Kidney (tissue), 14 donors: ENCODE data around the gene KMT2C. TPM values are rescaled to one million over a fixed set of nuclear protein-coding genes. Genes with fewer than 3 reads are reported as not detected.
"Not testable (repeated sequence)": the region's sequence is repeated elsewhere in the genome, so short reads cannot be mapped to it uniquely, and the experiment has no call there.

ENCODE experiments used
- DNase-seq, 5 donors: peaks; one replicate each; pipeline ENCODE4 v3.0.0-alpha.2; 2013 to 2020
- FAIRE-seq: peaks from 2 replicates; lab custom pipeline; 2012; peaks lifted over from hg19 to GRCh38; lab: Jason Lieb, UNC
- H3K27ac ChIP-seq, 2 donors: one replicate each; pipeline ENCODE4 v1.7.0; 2013; ENCODE audit warnings: low read depth in 2 of 2, low read length in 2 of 2, inconsistent platforms in 1 of 2
- H3K27me3 ChIP-seq: one replicate; pipeline ENCODE4 v1.7.1; 2013; ENCODE audit warnings: low read length, inconsistent platforms; ENCODE audit not compliant: control insufficient read depth, insufficient read depth
- H3K36me3 ChIP-seq, 3 donors: one replicate each; pipeline versions ENCODE4 v1.7.0 to v1.7.1; 2013; ENCODE audit warnings: low read length in 3 of 3, control low read depth in 1 of 3, inconsistent platforms in 1 of 3; ENCODE audit not compliant: insufficient read depth in 3 of 3, control insufficient read depth in 2 of 3
- H3K4me1 ChIP-seq, 3 donors: one replicate each; pipeline versions ENCODE4 v1.7.0 to v1.7.1; 2013; ENCODE audit warnings: low read length in 3 of 3, inconsistent platforms in 1 of 3, low read depth in 1 of 3; ENCODE audit not compliant: control insufficient read depth in 2 of 3, insufficient read depth in 2 of 3
- H3K4me3 ChIP-seq, 3 donors: one replicate each; pipeline versions ENCODE4 v1.7.0 to v1.8.1; 2013; ENCODE audit warnings: low read length in 3 of 3, control low read depth in 1 of 3, inconsistent platforms in 1 of 3
- H3K9ac ChIP-seq, 3 donors: one replicate each; pipeline versions ENCODE4 v1.7.0 to v1.7.1; 2013; ENCODE audit warnings: low read length in 3 of 3, control low read depth in 1 of 3, inconsistent platforms in 1 of 3
- H3K9me3 ChIP-seq, 3 donors: one replicate each; pipeline versions ENCODE4 v1.7.0 to v1.7.1; 2013; ENCODE audit warnings: low read length in 3 of 3, control low read depth in 1 of 3, inconsistent platforms in 1 of 3; ENCODE audit not compliant: control insufficient read depth in 2 of 3, insufficient read depth in 1 of 3
- CTCF ChIP-seq: IDR thresholded peaks from 3 replicates; pipeline ENCODE4 v1.5.1; 2012; ENCODE audit warnings: mild to moderate bottlenecking, moderate library complexity, borderline replicate concordance; ENCODE audit not compliant: insufficient read depth; ENCODE audit errors: extremely low read depth
- intact Hi-C: fragments of 100-400 bp; cut with DNase I; formaldehyde crosslinking; loops from one replicate; pipeline ENCODE4 v1.11.1; 2022
- polyA plus RNA-seq: library from polyadenylated mRNA; stranded (reverse); fragments of 350-450 nt; fragmentation: Illumina TruSeq; extraction: RNeasy Lipid Tissue Mini Kit (QIAGEN cat#74804); gene quantifications from one replicate; pipeline ENCODE4 v1.2.3, GENCODE V29; 2014; ENCODE audit warnings: low read depth, low replicate concordance; ENCODE audit not compliant: insufficient read depth
- total RNA-seq: library from RNA; stranded (reverse); fragmentation: NEBNext Ultra II Directional; extraction: Animal tissue kit (Norgen Biotek cat#: 25700); gene quantifications from one replicate; pipeline ENCODE4 v1.2.1, GENCODE V29; 2021
- donor health status: control.
- donor health status: control.
- donor health status: control.
- donor health status: control.
- donor health status: control.
- donor health status: DM: yes; HTN: yes; CAD: no.
- donor health status: Normal renal cell carcinoma (clear cell type).

Gene KMT2C
- total and polyA plus RNA-seq, 2 donors from 2014 or later, result 4.8 to 102 TPM

DNA sequence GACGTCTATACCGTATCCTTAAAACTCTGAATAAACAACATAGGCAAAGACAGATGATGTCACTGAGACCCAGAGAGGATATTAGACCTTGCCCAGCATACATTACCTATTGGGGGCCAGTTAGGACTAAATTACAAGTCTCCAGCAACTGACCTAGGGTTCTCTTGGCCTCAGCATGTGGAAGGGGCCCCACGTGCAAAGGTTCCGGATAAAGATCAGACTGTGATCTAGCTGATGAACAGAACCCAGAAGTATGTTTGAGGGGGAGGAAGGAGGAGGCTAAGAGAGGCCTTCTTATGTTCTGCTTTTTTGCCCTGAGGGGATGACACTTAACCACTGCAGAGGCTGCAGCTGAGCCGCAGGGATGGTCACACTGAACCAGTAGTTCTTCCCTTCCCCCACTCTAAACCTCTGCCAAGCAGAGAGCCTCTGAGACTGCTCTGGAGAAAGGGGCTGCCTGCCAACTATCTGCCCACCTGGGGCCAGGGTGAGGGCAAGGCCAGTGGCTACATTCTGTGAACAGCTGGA lies 24.0 kb upstream of the KMT2C start:
- FAIRE-seq, result no peak
- H3K9me3 ChIP-seq, result no peaks in the 10 kb centered on the region
- no peak for TF ChIP-seq CTCF
- H3K4me3 ChIP-seq, result no peak overlapping the region
- DNase-seq, result peak in 4 of 5 donors; percentile 44 to 61 (median 56)
- H3K27me3 ChIP-seq, result no peaks in the 10 kb centered on the region
- H3K27ac ChIP-seq, result no peak overlapping the region
- no peaks in the 10 kb centered on the region for H3K4me1 ChIP-seq
- no peaks in the 10 kb centered on the region for H3K36me3 ChIP-seq
- intact Hi-C loops, result no loop called here
- no peak overlapping the region for H3K9ac ChIP-seq

DNA sequence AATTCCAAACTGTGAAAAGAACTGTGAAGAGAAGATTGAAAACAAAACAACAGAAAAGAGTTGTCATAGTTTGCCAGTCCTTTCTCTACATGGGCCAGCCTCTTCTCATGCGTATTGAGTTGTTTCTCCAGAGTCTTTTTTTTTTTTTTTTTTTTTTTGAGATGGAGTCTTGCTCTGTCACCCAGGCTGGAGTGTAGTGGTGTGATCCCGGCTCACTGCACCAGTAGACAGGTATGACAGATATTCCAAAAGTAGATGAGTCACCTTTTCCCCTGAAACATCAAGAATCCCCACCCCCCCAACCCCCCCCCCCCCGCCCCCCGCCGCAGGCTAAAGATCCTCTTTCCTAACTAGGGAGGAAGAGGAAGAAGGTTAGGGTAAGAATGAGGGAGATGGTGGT lies 15.6 kb upstream of the KMT2C start:
- no peak for TF ChIP-seq CTCF
- H3K27me3 ChIP-seq, result no peaks in the 10 kb centered on the region
- DNase-seq (no peak), FAIRE-seq (no peak)
- intact Hi-C loops, result no loop called here
- no peak overlapping the region for H3K9ac ChIP-seq
- H3K27ac ChIP-seq, result no peak overlapping the region
- H3K9me3 ChIP-seq, result no peaks in the 10 kb centered on the region
- H3K4me1 ChIP-seq, result no peaks in the 10 kb centered on the region
- H3K36me3 ChIP-seq, result no peaks in the 10 kb centered on the region
- H3K4me3 ChIP-seq, result no peak overlapping the region

DNA sequence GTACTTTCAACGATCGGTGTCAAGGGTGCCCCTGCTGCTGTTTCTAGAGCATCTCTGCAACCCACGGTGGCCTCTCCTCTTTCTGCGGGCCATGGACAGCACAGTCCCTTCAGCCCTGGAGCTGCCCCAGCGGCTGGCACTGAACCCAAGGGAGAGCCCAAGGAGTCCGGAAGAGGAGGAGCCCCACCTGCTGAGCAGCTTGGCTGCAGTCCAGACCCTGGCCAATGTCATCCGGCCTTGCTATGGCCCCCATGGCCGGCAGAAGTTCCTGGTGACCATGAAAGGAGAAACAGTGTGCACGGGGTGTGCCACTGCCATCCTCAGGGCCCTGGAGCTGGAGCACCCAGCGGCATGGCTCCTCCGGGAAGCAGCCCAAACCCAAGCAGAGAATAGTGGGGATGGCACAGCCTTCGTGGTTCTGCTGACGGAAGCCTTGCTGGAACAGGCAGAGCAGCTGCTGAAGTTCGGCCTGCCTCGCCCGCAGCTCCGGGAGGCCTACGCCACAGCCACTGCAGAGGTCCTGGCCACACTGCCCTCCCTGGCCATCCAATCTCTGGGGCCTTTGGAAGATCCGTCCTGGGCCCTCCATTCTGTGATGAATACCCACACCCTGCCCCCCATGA lies 9.7 kb upstream of the KMT2C start:
- H3K4me1 ChIP-seq, H3K27ac ChIP-seq, H3K9me3 ChIP-seq, H3K27me3 ChIP-seq, intact Hi-C loops, H3K36me3 ChIP-seq, DNase-seq, H3K4me3 ChIP-seq, H3K9ac ChIP-seq, FAIRE-seq: not testable (repeated sequence)

DNA sequence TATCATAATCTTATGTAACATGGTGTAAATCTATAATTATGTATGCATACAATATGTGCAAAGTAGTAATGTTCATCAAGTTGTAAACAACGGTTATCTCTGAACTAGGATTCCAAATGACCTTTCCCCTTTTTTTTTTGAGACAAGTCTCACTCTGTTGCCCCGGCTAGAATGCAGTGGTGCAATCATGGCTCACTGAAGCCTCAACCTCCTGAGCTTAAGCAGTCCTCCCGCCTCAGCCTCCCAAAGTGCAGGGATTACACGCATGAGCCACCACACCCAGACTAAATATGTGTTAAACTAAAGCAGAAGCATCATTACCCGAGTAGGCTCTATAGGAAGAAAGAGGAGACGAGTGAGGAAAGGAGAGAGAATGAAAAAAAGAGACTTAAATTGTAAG lies 7.8 kb upstream of the KMT2C start:
- no peak overlapping the region for H3K9ac ChIP-seq
- no peak overlapping the region for H3K4me3 ChIP-seq
- TF ChIP-seq CTCF, result no peak
- no peaks in the 10 kb centered on the region for H3K36me3 ChIP-seq
- FAIRE-seq (no peak), DNase-seq (no peak)
- no peak overlapping the region for H3K27ac ChIP-seq
- intact Hi-C loops, result no loop called here
- H3K4me1 ChIP-seq, result no peaks in the 10 kb centered on the region
- H3K9me3 ChIP-seq, result no peaks in the 10 kb centered on the region
- H3K27me3 ChIP-seq, result no peaks in the 10 kb centered on the region
